Measurements from ENCODE around the gene FOXP1. TPM values are rescaled to one million over a fixed set of nuclear protein-coding genes. Genes with fewer than 3 reads are reported as not detected.

The FOXP1 gene
- total RNA-seq, 4 donors from 2014 or later: 86.4 to 107 (median 93.8) TPM

DNA sequence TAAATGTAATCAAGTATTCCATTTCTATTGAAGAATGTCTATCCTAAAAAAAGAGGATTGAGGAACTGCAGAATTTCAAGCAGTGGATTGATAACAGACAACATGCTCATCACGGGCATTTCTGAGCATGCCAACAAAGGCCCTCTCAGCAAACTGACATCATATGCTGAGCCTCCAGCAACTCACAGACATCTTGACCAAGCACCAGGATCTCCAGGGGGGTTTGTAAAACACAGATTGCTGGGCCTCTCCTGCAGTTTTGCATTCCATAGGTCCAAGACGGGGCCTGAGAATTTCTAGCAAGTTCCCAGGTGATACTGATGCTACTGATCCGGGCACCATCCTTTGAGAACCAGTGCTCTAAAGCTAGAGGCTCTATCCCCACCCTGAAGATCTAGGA lies 85.0 kb downstream of the FOXP1 start:
- TF ChIP-seq EP300 (IDR thresholded peaks at IDR 0.05): no peak
- TF ChIP-seq, protein P1, sequence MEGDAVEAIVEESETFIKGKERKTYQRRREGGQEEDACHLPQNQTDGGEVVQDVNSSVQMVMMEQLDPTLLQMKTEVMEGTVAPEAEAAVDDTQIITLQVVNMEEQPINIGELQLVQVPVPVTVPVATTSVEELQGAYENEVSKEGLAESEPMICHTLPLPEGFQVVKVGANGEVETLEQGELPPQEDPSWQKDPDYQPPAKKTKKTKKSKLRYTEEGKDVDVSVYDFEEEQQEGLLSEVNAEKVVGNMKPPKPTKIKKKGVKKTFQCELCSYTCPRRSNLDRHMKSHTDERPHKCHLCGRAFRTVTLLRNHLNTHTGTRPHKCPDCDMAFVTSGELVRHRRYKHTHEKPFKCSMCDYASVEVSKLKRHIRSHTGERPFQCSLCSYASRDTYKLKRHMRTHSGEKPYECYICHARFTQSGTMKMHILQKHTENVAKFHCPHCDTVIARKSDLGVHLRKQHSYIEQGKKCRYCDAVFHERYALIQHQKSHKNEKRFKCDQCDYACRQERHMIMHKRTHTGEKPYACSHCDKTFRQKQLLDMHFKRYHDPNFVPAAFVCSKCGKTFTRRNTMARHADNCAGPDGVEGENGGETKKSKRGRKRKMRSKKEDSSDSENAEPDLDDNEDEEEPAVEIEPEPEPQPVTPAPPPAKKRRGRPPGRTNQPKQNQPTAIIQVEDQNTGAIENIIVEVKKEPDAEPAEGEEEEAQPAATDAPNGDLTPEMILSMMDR (IDR thresholded peaks at IDR 0.05): no peak
- TF ChIP-seq POLR2A (IDR thresholded peaks at IDR 0.05): no peak
- Histone ChIP-seq H3K4me1 (peaks cover 0 to 31% (median 20%) of the 10 kb centered on the region in 4 donors), H3K27me3 (no peaks in the 10 kb centered on the region), H3K4me3 (no peak overlapping the region), H3K36me3 (no peaks in the 10 kb centered on the region), H3K9me3 (no peaks in the 10 kb centered on the region), H3K27ac (no peak overlapping the region)
- 68 to 77% methylated on average over 3 of the region's 3 CpGs for WGBS, 2 donors
- no peak for DNase-seq (ENCODE audit: low spot score in 2 of 2)

DNA sequence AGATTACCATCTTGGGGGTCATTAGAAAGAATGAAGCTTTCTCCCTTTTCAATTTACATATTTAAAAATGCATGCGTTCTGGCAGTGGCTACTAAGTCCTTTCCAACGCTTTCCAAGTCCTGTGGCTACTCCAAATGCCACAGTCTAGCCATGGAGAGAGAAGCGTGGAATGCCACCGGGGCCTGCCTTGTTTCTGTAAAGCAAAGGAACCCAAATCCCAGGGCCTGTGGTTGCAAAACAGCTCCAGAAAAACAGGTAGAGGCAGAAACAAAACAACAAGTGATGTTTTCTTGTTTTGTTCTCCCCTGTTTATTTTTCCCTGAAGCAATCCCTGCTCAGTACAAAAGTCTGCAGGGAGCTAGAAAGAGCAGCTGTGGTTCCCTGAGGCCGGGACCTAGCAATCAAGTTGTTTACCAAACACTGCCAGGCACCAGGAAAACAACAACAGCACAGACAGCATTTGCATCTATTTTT lies 85.5 kb downstream of the FOXP1 start:
- H3K27me3 ChIP-seq: no peaks in the 10 kb centered on the region
- no peak overlapping the region for H3K4me3 ChIP-seq
- H3K4me1 ChIP-seq: peaks cover 0 to 31% (median 20%) of the 10 kb centered on the region in 4 donors
- H3K27ac ChIP-seq: peak overlapping the region in 2 of 4 donors; percentile 30 to 71
- DNase-seq (ENCODE audit: low spot score in 2 of 2): no peak
- H3K36me3 ChIP-seq: peaks cover 0 to 2% (median 0%) of the 10 kb centered on the region in 3 donors
- no peak for TF ChIP-seq POLR2A (IDR thresholded peaks at IDR 0.05)
- TF ChIP-seq EP300 (IDR thresholded peaks at IDR 0.05): no peak
- TF ChIP-seq, protein P1 (IDR thresholded peaks at IDR 0.05): no peak
- no peaks in the 10 kb centered on the region for H3K9me3 ChIP-seq
- WGBS, 2 donors: 58 to 63% methylated on average over 5 of the region's 5 CpGs

DNA sequence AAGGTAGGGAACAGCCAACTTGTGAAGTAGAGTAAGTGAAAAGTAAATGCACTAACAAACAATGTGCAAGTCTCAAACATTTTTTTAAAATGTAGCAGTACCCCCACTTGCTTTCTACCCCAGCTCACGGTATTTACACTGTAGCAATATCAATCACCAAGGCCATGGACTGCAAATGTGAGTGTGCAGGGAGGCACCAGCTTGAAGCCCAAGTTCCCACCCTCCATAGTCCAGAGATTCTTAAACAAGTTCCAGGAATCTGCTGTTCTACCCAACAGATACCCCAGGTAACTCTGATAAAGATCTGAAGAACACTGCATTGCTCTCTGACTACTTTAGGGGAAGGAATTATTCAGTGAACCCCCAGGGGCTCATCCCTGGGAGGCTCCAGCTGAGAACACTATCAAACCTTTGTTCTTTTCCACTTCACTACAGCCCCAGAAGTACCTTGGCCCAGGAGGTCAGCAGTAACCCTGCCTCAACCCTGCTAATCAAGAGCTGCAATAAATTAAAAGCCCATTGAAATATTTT lies 86.1 kb downstream of the FOXP1 start:
- Histone ChIP-seq H3K27ac (peak overlapping the region in 2 of 4 donors; percentile 30 to 71), H3K36me3 (peaks cover 0 to 5% (median 0%) of the 10 kb centered on the region in 3 donors), H3K9me3 (no peaks in the 10 kb centered on the region), H3K4me1 (peaks cover 0 to 31% (median 20%) of the 10 kb centered on the region in 4 donors), H3K4me3 (no peak overlapping the region), H3K27me3 (no peaks in the 10 kb centered on the region)
- 61 to 75% methylated on average over 1 of the region's 1 CpG for WGBS, 2 donors
- TF ChIP-seq, protein P1 (IDR thresholded peaks at IDR 0.05): no peak
- no peak for TF ChIP-seq EP300 (IDR thresholded peaks at IDR 0.05)
- no peak for TF ChIP-seq POLR2A (IDR thresholded peaks at IDR 0.05)
- no peak for DNase-seq (ENCODE audit: low spot score in 2 of 2)

DNA sequence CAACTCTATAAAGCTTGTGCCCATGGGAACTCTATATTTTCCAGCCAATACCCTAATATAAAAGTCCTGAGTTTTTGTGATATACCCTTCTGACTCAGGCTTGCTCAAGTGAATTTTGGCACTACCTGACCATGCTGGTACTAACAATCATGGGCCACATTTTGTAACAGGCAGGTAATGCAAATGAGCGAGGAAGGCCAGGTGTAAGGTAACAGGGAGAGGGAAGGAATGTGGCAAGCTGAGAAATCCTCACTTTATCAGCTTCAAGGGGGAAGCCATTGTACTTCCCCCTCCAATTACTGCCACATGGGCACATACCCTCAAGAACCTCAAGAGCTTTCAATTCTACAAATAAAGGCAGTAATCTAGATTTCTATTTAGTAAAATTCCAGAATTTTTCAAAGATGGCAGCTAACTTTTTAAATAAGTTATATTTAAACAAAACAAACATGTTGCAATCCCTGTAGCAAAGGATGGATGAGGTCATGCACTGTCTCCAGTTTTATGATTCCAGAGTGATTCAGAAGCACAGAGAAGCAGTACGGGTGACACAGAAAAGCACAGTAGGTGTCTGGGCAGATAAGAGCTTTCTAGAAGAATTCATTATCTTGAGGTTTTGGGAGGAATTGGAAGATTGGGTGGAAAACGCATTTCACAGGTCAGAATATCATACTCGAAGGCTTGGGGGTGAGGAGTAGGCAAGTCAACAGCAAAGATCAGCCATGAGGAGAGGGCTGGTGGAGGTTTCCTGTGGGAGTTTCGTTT lies 87.6 kb downstream of the FOXP1 start:
- TF ChIP-seq EP300 (IDR thresholded peaks at IDR 0.05) (no peak), POLR2A (IDR thresholded peaks at IDR 0.05) (no peak)
- TF ChIP-seq, protein P1 (IDR thresholded peaks at IDR 0.05): no peak
- H3K9me3 ChIP-seq: peaks cover 0 to 7% (median 0%) of the 10 kb centered on the region in 4 donors
- H3K36me3 ChIP-seq: peaks cover 0 to 19% (median 0%) of the 10 kb centered on the region in 3 donors
- 75 to 79% methylated on average over 5 of the region's 5 CpGs for WGBS, 2 donors
- H3K4me3 ChIP-seq: no peak overlapping the region
- H3K4me1 ChIP-seq: peaks cover 0 to 31% (median 20%) of the 10 kb centered on the region in 4 donors
- H3K27ac ChIP-seq: peak overlapping the region in 2 of 4 donors; percentile 67 to 71
- H3K27me3 ChIP-seq: no peaks in the 10 kb centered on the region
- no peak for DNase-seq (ENCODE audit: low spot score in 2 of 2)

DNA sequence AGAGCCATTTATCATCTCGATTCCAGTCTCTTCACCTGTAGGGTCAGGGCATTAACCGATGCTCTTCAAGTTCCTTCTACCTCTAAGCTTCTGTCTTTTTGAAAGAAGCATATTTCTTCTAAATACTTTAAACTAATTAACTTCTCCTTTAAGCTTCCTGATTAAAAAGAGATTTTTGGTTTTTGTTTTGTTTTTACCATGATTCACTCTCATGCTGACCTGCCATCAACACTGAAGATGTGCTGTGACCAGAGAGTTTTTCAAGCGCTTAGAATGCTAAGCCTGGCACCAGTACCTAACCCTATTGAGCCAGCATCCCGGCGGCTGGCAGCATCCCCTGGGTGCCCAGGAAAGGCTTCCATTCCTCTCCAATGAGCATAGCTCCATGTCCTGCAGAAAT lies 89.3 kb downstream of the FOXP1 start:
- peaks cover 0 to 31% (median 20%) of the 10 kb centered on the region in 4 donors for H3K4me1 ChIP-seq
- TF ChIP-seq POLR2A (IDR thresholded peaks at IDR 0.05): no peak
- TF ChIP-seq EP300 (IDR thresholded peaks at IDR 0.05): no peak
- TF ChIP-seq, protein P1 (IDR thresholded peaks at IDR 0.05): no peak
- peaks cover 0 to 8% (median 0%) of the 10 kb centered on the region in 4 donors for H3K9me3 ChIP-seq
- peaks cover 0 to 33% (median 0%) of the 10 kb centered on the region in 3 donors for H3K36me3 ChIP-seq
- WGBS, 2 donors: 89 to 95% methylated on average over 5 of the region's 5 CpGs
- H3K4me3 ChIP-seq: no peak overlapping the region
- peak overlapping the region in 1 of 4 donors; percentile 13 for H3K27ac ChIP-seq
- DNase-seq (ENCODE audit: low spot score in 2 of 2): no peak
- no peaks in the 10 kb centered on the region for H3K27me3 ChIP-seq
